Heart left ventricle (tissue), 13 donors: ENCODE data around the gene NDUFAF2.

Experiments
- POLR2A ChIP-seq, 2 donors: fragments of 450-650 bp; IDR thresholded peaks; one replicate each; pipeline ENCODE4 v1.6.1; 2017; ENCODE audit warnings: antibody characterized with exemption in 2 of 2, mild to moderate bottlenecking in 2 of 2, moderate library complexity in 2 of 2
- TF ChIP-seq, protein P1 (sequence below), 12 donors: fragments of 200-600 bp; sonication (generic) in 4 of 12; IDR thresholded peaks; one replicate each; pipeline versions ENCODE4 v1.5.0 to v1.8.0; 2018 to 2022; ENCODE audit warnings: antibody characterized with exemption in 12 of 12, mild to moderate bottlenecking in 5 of 12
- donor health status: ischemic (EF 13 %, LVEDD 7.1; RV severe dilation, severe dysfunction).
- donor health status: DM: no; HTN: yes; CAD: no.
- donor health status: DM: no; HTN: no; CAD: no.
- donor health status: ischemic (EF 25% LVEDD 6.9; RV normal size, moderate dysfunction).
- donor health status: ischemic (EF 25% LVEDD 5.7; RV mildly dilated, moderate dysfunction).
- donor health status: ischemic (EF 35%, LVEDD 5.7; RV mildly dilated, moderate dysfunction).
- donor health status: nonischemic (EF 11% LVEDD 7.7; RV severe dilation, severe dysfunction).
- donor health status: DM: yes; HTN: yes; CAD: no.
- donor health status: PGD.
- donor health status: ischemic (EF 29% LVEDD 5.4; RV normal size, mild dysfunction).
- donor health status: nonischemic (EF 23%, LVEDD 6.1; RV moderate dilation, normal function).

DNA sequence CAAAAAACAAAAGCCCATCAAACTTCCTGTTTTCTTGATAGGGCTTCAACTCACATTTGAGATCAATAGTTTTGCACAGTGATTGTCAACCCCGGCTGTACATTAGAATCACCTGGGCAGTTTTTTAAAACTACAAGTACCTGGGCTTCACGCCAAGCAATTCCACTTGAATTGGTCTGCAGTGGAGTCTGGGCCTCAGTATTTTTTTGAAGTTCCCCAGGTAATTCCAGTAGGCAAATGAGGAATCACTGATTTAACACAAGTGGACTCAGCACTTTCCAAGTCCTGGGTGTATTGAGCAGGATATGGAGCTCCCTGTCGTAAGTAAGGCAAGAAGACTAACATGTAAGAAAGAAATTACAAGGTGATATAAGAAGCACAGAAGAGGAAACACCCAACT lies 232.1 kb downstream of the NDUFAF2 start:
- no peak for TF ChIP-seq POLR2A (IDR thresholded peaks at IDR 0.05)
- TF ChIP-seq, protein P1, sequence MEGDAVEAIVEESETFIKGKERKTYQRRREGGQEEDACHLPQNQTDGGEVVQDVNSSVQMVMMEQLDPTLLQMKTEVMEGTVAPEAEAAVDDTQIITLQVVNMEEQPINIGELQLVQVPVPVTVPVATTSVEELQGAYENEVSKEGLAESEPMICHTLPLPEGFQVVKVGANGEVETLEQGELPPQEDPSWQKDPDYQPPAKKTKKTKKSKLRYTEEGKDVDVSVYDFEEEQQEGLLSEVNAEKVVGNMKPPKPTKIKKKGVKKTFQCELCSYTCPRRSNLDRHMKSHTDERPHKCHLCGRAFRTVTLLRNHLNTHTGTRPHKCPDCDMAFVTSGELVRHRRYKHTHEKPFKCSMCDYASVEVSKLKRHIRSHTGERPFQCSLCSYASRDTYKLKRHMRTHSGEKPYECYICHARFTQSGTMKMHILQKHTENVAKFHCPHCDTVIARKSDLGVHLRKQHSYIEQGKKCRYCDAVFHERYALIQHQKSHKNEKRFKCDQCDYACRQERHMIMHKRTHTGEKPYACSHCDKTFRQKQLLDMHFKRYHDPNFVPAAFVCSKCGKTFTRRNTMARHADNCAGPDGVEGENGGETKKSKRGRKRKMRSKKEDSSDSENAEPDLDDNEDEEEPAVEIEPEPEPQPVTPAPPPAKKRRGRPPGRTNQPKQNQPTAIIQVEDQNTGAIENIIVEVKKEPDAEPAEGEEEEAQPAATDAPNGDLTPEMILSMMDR (IDR thresholded peaks at IDR 0.05) = no peak
